Adrenal gland (tissue), 5 donors: Measurements from ENCODE around the gene CCDC33.

Experiments
- POLR2A ChIP-seq, 2 donors: fragments of 450-650 bp; IDR thresholded peaks; one replicate each; pipeline ENCODE4 v1.6.1; 2017; ENCODE audit warnings: antibody characterized with exemption in 2 of 2, mild to moderate bottlenecking in 2 of 2, moderate library complexity in 1 of 2
- TF ChIP-seq, protein P1 (sequence below), 6 experiments: fragments of 450-650 bp in 4 of 6; fragments of 200-600 bp in 2 of 6; sonication (generic) in 1 of 6; IDR thresholded peaks; 1 replicate in 5 of 6; 2 replicates in 1 of 6; pipeline versions ENCODE4 v1.5.1 to v1.8.0; 2016 to 2021; ENCODE audit warnings: antibody characterized with exemption in 6 of 6, mild to moderate bottlenecking in 2 of 6, moderate library complexity in 1 of 6
- donor health status: DM: no; HTN: no; CAD: no.

GRCh38 chr15:74264081-74264501 lies 28.0 kb downstream of the CCDC33 start:
- TF ChIP-seq, protein P1, sequence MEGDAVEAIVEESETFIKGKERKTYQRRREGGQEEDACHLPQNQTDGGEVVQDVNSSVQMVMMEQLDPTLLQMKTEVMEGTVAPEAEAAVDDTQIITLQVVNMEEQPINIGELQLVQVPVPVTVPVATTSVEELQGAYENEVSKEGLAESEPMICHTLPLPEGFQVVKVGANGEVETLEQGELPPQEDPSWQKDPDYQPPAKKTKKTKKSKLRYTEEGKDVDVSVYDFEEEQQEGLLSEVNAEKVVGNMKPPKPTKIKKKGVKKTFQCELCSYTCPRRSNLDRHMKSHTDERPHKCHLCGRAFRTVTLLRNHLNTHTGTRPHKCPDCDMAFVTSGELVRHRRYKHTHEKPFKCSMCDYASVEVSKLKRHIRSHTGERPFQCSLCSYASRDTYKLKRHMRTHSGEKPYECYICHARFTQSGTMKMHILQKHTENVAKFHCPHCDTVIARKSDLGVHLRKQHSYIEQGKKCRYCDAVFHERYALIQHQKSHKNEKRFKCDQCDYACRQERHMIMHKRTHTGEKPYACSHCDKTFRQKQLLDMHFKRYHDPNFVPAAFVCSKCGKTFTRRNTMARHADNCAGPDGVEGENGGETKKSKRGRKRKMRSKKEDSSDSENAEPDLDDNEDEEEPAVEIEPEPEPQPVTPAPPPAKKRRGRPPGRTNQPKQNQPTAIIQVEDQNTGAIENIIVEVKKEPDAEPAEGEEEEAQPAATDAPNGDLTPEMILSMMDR (IDR thresholded peaks at IDR 0.05) = no peak
- TF ChIP-seq POLR2A (IDR thresholded peaks at IDR 0.05) = no peak
